ENCODE measurements around the gene FAF1.
"Not testable (repeated sequence)": the region's sequence is repeated elsewhere in the genome, so short reads cannot be mapped to it uniquely, and the experiment has no call there.

Gene FAF1

DNA sequence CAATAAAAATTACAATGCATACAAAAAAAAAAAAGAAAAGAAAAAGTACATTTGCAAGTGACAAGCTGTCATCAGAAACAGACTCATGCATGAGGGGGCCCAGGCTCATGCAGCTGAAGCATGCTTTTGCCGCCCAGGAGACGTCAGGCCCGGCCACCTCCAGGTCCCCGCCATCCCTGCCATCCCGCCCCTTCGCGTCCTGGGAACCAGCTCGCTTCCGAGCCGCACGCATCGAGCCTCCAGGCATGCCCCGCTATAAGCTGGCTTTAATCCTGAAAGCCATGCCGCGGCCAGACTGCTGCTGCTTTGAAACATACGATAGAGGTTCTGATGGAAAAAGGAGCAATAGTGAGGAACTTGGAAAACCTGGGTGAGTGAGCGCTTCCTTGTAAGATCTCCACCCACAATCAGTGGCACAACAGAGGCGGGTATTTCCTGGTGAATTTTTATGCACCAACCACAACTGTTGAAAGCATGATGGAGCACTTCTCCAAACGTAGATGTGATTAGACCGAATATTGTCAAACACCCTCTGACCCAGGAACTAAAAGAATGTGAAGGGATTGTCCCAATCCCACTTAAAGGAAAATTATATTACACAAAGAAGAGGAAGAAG lies 113.7 kb downstream of the FAF1 start:
- peaks cover 8% of the 10 kb centered on the region for H3K9me3 Mint-ChIP-seq

DNA sequence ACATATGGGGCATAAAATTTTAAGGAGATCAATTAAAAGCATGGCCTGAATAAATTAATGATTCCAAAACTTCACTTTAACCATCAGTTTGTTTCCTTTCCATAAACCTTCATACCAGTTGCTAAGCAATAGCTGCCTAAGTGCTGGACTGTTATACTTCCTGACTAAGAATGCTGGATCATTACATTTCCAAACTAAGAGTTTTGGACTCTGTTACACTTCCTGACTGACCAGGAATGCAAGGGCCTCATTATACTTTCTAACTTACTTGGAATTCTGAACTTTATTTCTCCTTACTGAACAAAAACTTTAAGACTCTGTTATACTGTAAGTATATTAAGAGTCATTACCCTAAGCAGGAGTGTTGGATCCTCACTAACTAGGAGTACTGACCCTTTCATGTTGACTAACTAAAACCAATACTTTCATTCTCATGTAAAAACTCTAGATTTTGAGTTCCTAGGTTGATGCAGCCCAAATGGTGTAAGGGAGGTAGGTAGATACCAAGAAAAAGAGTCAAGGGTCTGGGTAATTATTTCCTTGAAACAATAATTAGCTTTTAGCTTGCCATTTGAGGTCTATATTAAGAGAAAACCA lies 118.2 kb downstream of the FAF1 start:
- Mint-ChIP-seq H3K4me1 (ENCODE audit: low read depth) (peaks cover 20% of the 10 kb centered on the region), H3K27ac (no peak overlapping the region), H3K36me3 (ENCODE audit: low read depth) (peaks cover 24% of the 10 kb centered on the region), H3K9me3 (no peaks in the 10 kb centered on the region), H3K4me3 (no peak overlapping the region), H3K27me3 (no peaks in the 10 kb centered on the region)
- no peak for DNase-seq

More for the DNA sequence above, 113.7 kb downstream of the FAF1 start:
- peaks cover 29% of the 10 kb centered on the region for H3K4me1 Mint-ChIP-seq (ENCODE audit: low read depth)
- DNase-seq: no peak
- no peaks in the 10 kb centered on the region for H3K27me3 Mint-ChIP-seq
- no peak overlapping the region for H3K4me3 Mint-ChIP-seq
- H3K27ac Mint-ChIP-seq: no peak overlapping the region
- H3K36me3 Mint-ChIP-seq (ENCODE audit: low read depth): peaks cover 36% of the 10 kb centered on the region

DNA sequence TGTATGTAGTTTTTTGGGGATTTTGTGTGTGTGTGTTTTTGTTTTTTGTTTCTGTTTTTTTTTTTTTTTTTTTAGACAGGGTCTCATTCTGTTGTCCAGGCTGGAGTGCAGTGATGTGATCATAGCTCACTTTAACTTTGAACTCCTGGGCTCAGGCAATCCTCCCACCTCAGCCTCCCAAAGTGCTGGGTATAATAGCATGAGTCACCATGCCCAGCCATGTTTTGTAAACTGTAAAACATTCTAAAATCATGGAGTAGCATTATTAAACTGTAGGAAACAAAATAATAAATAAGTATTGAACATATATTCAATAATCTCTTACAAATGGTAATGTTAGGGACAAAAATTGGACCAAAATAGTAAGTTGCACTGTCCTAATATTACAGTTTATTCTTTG lies 124.0 kb downstream of the FAF1 start:
- DNase-seq: no peak
- no peaks in the 10 kb centered on the region for H3K27me3 Mint-ChIP-seq
- H3K4me1 Mint-ChIP-seq (ENCODE audit: low read depth): peaks cover 12% of the 10 kb centered on the region
- H3K36me3 Mint-ChIP-seq (ENCODE audit: low read depth): peaks cover 48% of the 10 kb centered on the region
- H3K9me3 Mint-ChIP-seq: peaks cover 6% of the 10 kb centered on the region
- no peak overlapping the region for H3K27ac Mint-ChIP-seq
- H3K4me3 Mint-ChIP-seq: no peak overlapping the region

DNA sequence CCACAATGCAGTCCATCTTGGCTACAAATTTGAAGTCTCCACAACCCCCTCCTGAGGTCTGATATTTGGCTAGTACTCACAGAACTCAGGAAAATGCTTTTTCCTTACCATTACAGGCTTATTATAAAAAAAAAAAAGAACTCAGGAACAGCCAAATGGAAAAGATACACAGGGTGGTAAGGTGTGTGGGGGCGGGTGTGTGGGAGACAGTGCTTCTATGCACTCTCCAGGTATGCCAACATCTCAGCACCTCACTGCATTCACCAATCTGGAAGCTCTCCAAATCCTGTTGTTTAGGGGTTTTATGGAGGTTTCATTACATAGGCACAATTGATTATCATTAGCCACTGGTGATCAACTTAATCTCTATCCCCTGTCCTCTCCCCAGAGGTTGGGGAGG lies 126.9 kb downstream of the FAF1 start:
- Mint-ChIP-seq H3K27ac (no peak overlapping the region), H3K9me3 (peaks cover 9% of the 10 kb centered on the region), H3K36me3 (ENCODE audit: low read depth) (peaks cover 58% of the 10 kb centered on the region), H3K27me3 (no peaks in the 10 kb centered on the region), H3K4me1 (ENCODE audit: low read depth) (peaks cover 12% of the 10 kb centered on the region), H3K4me3 (no peak overlapping the region)
- no peak for DNase-seq

DNA sequence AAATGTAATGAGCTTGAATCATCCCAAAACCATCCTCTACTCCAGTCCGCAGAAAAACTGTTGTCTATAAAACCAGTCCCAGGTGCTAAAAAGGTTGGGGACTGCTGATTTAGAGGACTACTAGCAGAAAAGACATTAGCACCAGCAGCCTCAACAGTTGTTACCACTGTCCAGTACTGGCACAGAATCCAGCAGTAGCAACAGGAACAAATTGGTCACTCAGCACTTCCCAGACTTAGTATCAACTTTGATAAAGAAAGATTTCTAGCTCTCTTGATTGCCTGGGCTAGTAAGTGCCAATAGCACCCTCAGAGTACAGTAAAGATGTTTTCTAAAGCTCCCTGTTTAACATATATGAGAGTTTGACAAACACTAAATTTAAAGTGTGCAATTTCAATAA lies 127.9 kb downstream of the FAF1 start:
- peaks cover 9% of the 10 kb centered on the region for H3K9me3 Mint-ChIP-seq
- H3K4me1 Mint-ChIP-seq (ENCODE audit: low read depth): peaks cover 12% of the 10 kb centered on the region
- DNase-seq: no peak
- H3K36me3 Mint-ChIP-seq (ENCODE audit: low read depth): peaks cover 58% of the 10 kb centered on the region
- no peaks in the 10 kb centered on the region for H3K27me3 Mint-ChIP-seq
- H3K4me3 Mint-ChIP-seq: no peak overlapping the region
- no peak overlapping the region for H3K27ac Mint-ChIP-seq

DNA sequence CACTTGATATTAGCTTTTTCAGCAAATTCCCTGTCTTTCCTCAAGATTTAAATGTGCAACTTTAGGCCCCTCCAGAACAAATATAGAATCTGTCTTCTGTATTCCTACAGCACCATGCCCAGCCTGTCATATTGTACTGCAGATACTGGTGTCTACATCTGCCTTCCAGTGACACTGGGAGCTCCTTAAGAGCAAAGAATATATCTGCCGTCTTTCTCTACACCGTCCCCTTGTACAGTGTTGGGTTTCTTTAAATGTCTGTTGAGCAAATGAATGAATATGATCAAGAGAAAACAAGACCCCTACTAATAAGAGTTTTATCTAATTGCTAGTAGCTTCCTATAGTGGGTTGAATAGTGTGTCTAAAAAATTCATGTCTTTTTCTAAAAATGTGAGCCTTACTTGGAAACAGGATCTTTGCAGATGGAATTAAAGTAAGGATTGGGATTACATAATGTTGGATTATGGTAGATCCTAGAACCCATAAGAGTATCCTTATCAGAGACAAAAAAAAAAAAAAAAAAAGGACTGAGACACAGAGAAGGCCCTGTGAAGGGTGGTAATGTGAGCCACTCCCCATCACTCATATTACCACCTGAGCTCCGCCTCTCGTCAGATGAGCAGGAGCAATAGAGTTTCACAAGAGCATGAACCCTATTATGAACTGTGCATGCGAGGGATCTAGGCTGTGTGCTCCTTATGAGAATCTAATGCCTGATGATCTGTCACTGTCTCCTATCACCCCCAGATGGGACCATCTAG lies 128.6 kb downstream of the FAF1 start:
- peaks cover 53% of the 10 kb centered on the region for H3K36me3 Mint-ChIP-seq (ENCODE audit: low read depth)
- no peak overlapping the region for H3K4me3 Mint-ChIP-seq
- peaks cover 9% of the 10 kb centered on the region for H3K9me3 Mint-ChIP-seq
- no peaks in the 10 kb centered on the region for H3K27me3 Mint-ChIP-seq
- H3K4me1 Mint-ChIP-seq (ENCODE audit: low read depth): peaks cover 12% of the 10 kb centered on the region
- H3K27ac Mint-ChIP-seq: no peak overlapping the region
- DNase-seq: no peak

DNA sequence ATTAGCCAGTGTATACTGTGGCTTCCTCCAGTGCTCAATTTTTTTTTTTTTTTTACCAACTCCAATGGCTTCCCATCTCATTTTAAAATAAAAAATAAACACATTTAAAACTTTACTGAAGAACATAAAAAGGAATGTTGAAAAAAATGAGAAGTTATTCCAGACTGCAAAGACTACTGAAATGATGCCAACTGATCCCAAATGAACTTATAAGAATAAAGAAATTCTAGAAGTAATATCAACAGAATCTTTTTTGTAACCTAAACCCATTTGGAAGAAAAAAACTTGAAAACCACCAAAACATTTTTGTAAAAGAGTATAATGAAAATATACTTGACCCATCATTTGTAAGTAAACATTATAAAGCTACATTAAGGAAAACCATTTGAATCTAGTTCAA lies 129.4 kb downstream of the FAF1 start:
- H3K9me3 Mint-ChIP-seq: peaks cover 7% of the 10 kb centered on the region
- no peak overlapping the region for H3K27ac Mint-ChIP-seq
- DNase-seq: no peak
- peaks cover 46% of the 10 kb centered on the region for H3K36me3 Mint-ChIP-seq (ENCODE audit: low read depth)
- H3K4me3 Mint-ChIP-seq: no peak overlapping the region
- peaks cover 10% of the 10 kb centered on the region for H3K4me1 Mint-ChIP-seq (ENCODE audit: low read depth)
- no peaks in the 10 kb centered on the region for H3K27me3 Mint-ChIP-seq

DNA sequence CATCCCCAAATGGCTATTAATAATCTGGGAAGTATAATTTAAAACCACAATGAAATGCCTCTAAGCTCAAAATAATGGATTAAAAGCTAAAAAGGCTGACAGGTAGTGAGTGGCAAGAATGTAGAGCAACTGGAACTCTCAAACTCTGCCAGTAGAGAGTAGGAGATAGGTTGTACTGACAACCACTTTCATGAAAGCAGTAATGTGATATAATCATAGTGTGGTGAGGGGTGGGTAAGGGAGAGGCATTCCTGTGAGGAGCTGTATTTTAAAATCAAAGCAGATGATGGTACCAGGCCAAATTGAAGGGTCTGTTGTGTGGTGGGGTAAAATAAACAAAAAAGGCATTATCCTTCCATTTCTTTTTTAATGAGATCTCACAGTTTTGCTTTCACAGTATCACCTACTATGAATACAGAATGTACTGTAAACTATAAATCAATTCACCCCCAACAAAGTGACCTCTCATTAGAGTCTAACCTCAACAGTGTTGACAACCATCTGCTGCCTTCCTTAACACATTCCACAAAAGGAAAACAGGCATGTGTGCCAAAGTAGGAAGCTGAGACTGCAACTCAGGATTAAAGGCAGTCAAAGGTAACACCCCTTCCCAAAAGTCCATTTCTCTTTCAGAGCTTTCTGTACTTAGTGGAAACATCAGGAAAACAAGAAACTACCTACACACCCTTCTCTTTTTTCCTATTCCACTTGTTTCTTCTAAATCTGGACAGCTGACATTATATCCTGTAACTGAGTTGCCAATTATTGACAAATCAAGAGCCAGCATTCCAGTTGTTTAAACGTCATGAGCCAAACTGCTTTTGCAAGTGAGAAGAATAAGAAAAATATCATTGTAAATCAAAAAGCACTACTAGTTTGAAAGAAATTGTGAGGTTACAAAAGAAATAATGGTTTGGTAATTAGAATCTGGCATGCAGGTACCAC lies 130.8 kb downstream of the FAF1 start:
- Mint-ChIP-seq H3K4me1 (ENCODE audit: low read depth) (peaks cover 8% of the 10 kb centered on the region), H3K4me3 (no peak overlapping the region), H3K27ac (no peak overlapping the region), H3K9me3 (peaks cover 4% of the 10 kb centered on the region), H3K27me3 (no peaks in the 10 kb centered on the region), H3K36me3 (ENCODE audit: low read depth) (peaks cover 36% of the 10 kb centered on the region)
- DNase-seq: no peak

DNA sequence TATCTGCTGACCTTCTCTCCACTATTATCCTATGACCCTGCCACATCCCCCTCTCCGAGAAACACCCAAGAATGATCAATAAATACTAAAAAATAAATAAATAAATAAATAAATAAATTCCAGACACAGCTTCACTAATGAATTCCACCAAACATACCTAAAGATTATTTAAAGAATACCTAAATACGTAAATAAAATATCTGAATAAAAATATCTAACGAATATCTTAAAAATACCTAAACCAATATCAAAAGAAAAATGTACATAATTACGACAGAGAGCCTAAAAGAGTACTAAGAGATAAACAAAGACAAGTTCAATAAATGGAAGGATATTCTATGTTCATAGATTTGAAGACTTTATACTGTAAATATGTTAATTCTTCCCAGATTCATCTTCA lies 132.5 kb downstream of the FAF1 start:
- H3K4me1 Mint-ChIP-seq (ENCODE audit: low read depth): peaks cover 3% of the 10 kb centered on the region
- DNase-seq: no peak
- H3K36me3 Mint-ChIP-seq (ENCODE audit: low read depth): peaks cover 22% of the 10 kb centered on the region
- H3K27ac Mint-ChIP-seq: no peak overlapping the region
- H3K4me3 Mint-ChIP-seq: no peak overlapping the region
- no peaks in the 10 kb centered on the region for H3K27me3 Mint-ChIP-seq
- H3K9me3 Mint-ChIP-seq: peaks cover 4% of the 10 kb centered on the region

DNA sequence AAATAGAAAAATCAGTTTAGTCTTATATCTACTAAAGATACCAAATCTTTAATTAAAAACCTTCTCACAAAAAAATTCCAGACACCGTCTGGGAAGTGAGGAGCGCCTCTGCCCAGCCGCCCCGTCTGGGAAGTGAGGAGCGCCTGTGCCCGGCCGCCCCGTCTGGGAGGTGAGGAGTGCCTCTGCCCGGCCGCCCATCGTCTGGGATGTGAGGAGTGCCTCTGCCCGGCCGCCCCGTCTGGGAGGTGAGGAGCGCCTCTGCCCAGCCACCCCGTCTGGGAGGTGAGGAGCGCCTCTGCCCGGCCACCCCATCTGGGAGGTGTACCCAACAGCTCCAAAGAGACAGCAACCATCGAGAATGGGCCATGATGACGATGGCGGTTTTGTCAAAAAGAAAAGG lies 133.3 kb downstream of the FAF1 start:
- H3K4me3 Mint-ChIP-seq; H3K27ac Mint-ChIP-seq; DNase-seq; H3K27me3 Mint-ChIP-seq; H3K4me1 Mint-ChIP-seq (ENCODE audit: low read depth); H3K9me3 Mint-ChIP-seq: not testable (repeated sequence)
- H3K36me3 Mint-ChIP-seq (ENCODE audit: low read depth): peaks cover 16% of the 10 kb centered on the region

DNA sequence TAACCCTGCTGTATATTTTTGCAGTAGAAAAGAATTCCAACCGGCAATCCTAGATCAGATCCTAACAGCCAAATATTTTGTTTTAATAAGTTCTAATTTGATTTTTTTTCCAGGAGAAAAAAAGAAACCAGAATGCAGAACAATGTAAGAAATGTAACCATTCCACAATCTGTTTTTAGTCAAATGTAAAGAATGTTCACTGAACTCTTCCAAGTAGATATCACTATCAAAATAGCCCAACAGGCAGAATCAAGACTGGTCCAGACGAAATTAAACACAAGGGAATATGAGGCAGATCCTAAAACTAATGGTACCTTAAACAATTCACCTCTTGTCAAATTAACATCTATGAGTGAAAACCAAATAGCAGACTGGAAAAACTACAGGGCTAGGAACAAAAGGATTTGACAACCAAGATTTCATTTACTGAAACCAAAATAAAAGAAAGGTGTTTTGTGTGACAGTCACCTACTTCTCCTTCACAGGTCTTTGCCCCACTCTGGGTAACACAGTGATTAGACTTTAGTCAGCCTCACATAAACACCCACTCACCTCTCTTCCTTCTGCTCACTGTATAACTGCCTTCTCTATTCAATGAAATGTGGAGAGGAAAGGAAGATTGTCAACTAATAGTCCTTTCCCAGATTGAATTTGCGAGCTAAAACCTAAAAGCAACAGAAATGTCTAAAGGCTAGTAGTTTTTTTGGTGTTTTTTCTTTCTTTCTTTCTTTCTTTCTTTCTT lies 137.9 kb downstream of the FAF1 start:
- Mint-ChIP-seq H3K9me3 (peaks cover 1% of the 10 kb centered on the region), H3K27me3 (no peaks in the 10 kb centered on the region), H3K36me3 (ENCODE audit: low read depth) (peaks cover 17% of the 10 kb centered on the region), H3K4me1 (ENCODE audit: low read depth) (peaks cover 6% of the 10 kb centered on the region), H3K27ac (no peak overlapping the region), H3K4me3 (no peak overlapping the region)
- DNase-seq: no peak

DNA sequence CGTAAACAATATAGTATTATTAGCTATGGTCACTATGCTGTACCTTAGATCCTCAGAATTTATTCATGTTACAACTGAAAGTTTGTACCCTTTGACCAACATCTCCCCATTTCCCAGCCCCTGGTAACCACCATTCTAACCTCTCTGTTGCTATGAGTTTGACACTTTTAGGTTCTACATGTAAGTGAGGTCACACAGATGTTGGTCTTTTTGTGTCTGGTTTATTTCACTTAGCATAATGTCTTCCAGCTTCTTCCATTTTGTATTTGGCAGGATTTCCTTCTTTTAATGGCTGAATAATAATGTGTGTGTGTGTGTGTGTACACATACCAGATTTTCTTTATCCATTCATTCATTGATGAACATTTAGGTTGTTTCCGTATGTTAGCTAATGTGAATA lies 139.5 kb downstream of the FAF1 start:
- no peaks in the 10 kb centered on the region for H3K27me3 Mint-ChIP-seq
- no peak for DNase-seq
- H3K27ac Mint-ChIP-seq: no peak overlapping the region
- no peak overlapping the region for H3K4me3 Mint-ChIP-seq
- H3K9me3 Mint-ChIP-seq: peaks cover 7% of the 10 kb centered on the region
- H3K4me1 Mint-ChIP-seq (ENCODE audit: low read depth): peaks cover 6% of the 10 kb centered on the region
- H3K36me3 Mint-ChIP-seq (ENCODE audit: low read depth): peaks cover 24% of the 10 kb centered on the region

DNA sequence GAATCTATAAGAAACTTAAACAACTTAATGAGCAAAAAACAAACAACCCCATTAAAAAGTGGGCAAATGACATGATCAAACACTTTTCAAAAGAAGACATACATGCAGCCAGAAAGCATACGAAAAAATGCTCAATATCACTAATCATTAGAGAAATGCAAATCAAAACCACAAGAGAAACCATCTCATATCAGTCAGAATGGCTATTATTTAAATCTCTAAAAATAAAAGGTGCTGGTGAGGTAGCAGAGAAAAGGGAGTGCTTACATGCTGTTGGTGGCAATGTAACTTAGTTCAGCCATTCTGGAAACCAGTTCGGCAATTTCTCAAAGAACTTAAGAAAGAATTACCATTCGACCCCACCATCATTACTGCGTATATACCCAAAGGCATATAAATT lies 147.7 kb downstream of the FAF1 start:
- DNase-seq: no peak
- H3K27ac Mint-ChIP-seq: no peak overlapping the region
- peaks cover 34% of the 10 kb centered on the region for H3K4me1 Mint-ChIP-seq (ENCODE audit: low read depth)
- peaks cover 32% of the 10 kb centered on the region for H3K9me3 Mint-ChIP-seq
- no peak overlapping the region for H3K4me3 Mint-ChIP-seq
- no peaks in the 10 kb centered on the region for H3K27me3 Mint-ChIP-seq
- H3K36me3 Mint-ChIP-seq (ENCODE audit: low read depth): peaks cover 47% of the 10 kb centered on the region

DNA sequence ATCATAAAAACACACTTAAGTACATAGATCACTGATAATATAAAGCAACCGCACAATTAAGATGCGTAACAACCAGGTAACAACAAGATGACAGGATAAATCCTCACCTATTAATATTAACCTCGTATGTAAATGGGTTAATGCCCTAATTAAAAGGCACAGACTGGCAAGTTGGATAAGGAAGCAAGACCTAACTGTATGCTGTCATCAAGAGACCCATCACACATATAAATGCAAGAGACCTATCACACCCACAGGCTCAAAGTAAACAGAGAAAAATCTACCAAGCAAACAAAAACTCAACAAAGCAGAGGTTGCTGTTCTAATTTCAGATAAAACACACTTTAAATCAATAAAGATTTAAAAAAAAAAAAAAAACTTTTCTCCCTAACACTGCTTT lies 151.8 kb downstream of the FAF1 start:
- peaks cover 50% of the 10 kb centered on the region for H3K36me3 Mint-ChIP-seq (ENCODE audit: low read depth)
- no peak for DNase-seq

More for the DNA sequence above, 151.8 kb downstream of the FAF1 start:
- Mint-ChIP-seq H3K4me1 (ENCODE audit: low read depth) (peaks cover 52% of the 10 kb centered on the region), H3K27me3 (no peaks in the 10 kb centered on the region), H3K27ac (no peak overlapping the region), H3K9me3 (peaks cover 32% of the 10 kb centered on the region), H3K4me3 (no peak overlapping the region)

All from activated T-cell treated with anti-CD3 and anti-CD28 coated beads, Interleukin-2, amount 50 U/mL, for 24 hours (primary cell).